Measurements from ENCODE around the gene RPL31.

RPL31 gene

GRCh38 chr2:100975521-100975785 lies 26.6 kb upstream of the RPL31 start:
- DNase-seq (ENCODE audit: low read depth, low spot score) = no peak

DNA sequence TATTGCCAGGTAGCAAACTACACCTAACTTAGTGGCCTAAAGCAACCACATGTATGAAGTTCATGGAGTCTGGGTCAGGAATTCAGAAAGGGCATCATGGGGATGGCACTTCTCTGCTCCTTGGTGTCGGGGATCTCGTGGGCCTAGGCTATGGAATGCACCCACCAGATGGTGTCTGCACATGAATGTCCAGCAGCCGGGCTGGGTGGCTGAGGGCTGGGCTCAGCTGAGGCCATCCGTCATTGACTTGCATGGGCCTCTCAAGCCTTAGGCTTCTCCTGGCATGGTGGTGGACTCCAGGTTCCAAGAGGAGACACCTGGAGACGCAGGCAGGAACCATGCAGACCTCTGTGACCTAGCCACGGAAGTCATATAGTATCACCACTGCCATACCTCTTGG lies 26.0 kb upstream of the RPL31 start:
- DNase-seq (ENCODE audit: low read depth, low spot score) = no peak

DNA sequence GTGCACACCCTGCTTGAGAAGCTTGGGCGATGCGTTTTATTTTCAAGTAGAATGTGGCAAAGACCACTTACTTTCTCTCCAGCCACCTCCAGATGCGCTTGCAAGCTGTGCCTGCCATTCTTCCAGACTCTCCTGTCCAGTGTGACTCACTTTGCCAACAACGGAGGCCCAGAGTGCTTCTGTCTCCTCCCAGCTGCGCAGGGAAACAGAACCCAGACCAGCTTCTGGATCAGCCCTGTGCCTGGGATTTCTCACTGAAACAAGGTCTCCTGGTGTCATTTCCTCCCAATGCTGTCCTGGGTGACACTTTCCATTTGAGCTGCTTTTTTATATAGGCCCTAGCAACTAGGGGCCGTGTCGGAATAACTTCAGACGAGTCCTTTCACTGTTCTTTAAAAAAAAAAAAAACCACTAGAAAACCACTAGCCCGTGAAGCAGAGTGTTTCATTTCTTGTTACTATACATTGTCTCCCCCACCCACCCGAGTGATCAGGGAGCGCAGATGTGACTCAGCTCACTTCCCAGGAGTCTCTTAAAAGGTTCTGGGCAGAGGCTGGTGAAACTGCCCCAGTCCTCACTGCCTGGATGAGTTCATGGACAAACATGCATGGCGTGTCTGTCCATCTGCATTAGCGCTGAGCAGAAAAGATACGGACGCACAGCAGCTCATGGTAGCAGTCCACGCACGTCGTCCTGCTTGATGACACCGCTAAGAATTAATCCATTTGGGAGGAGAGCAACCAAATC lies 25.3 kb upstream of the RPL31 start:
- DNase-seq (ENCODE audit: low read depth, low spot score) = no peak

DNA sequence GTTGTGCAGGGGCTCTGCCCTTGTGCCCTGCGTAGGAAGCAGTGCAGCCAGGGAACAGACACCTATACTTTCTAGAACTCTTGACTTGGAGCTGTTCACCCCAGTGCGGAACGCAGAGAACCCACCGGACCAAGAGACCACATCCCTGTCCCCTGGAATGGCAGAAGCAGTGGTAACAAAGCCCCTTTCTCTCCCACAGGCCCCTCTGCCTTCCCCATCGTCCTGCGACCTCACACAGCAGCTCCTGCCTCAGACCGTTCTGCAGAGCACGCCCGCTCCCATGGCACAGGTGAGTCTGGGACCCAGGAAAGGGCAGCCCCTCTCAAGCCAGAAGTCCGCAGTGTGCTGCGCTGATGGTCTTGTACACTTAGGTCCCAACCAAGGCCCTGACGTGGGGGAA lies 24.6 kb upstream of the RPL31 start:
- no peak for DNase-seq (ENCODE audit: low read depth, low spot score)

DNA sequence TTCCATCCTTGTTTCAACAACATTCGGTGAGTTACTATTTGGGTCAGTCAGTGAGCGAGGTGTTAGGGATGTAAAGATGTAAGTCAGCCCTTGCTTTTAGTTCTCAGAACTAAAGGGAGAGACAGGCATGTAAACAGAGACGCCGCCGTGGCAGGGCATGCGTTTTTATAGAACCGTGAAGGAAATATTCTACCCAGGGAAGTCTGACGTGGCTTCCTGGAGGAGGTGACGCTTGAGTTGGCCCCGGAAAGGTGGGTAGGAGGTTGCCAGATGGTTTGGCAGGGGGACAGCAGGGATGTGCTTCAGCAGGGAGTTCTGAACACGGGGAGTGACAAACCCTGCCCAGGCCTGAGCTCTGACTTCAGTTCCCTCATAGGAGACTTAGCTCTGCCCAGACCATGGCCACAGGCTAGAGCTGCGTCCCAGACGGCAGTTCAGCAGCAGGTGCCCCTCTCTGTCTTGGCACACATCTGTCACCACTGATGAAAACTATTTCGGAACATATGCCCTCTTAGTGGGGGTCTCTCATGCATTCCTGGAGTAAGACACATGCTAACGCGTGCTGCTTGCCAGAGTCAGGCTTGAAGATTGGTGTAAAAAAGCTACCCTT lies 23.4 kb upstream of the RPL31 start:
- no peak for DNase-seq (ENCODE audit: low read depth, low spot score)

- no peak for DNase-seq (ENCODE audit: low read depth, low spot score)
Observed at GRCh38 chr2:100980046-100980445, 22.0 kb upstream of the RPL31 start.

DNA sequence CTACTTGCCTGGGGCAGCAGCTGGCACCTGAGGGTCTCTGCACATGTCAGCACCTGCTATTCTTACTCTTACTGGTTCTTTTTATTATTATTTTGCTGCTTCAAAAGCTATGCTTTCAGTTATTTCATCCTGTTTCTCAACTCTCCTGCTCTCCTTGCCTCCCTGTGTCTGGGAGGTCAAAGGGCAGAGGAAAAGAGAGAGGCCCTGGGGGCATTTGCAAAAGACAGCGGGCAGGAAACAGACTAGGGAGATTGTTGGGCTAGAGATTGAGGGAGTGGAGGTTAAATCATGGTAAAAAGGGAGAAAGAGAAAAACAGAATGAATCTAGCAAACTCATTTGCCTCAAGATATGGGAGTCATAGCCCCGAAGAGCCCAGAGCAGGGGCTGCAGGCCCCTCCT lies 21.1 kb upstream of the RPL31 start:
- no peak for DNase-seq (ENCODE audit: low read depth, low spot score)

DNA sequence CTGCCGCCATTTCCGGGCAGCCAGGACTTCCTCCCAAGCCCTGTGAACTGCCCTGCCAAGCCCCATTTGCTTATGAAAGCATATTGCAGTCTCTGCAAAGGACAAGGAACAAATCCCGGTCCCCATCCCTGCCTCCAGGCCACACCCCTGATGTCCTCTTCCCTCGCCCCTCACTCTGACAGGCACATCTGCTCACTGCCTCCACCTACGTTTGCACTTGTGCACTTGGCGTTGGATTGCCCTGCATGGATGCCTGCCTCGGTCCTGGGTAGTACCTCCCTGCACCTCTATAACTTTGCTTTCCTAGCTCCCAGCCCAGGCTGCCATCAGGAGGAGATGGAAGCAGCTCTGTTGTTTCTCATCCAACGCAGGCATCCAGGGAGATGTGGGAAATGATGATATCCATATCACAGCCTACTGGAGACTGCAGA lies 19.6 kb upstream of the RPL31 start:
- no peak for DNase-seq (ENCODE audit: low read depth, low spot score)

DNA sequence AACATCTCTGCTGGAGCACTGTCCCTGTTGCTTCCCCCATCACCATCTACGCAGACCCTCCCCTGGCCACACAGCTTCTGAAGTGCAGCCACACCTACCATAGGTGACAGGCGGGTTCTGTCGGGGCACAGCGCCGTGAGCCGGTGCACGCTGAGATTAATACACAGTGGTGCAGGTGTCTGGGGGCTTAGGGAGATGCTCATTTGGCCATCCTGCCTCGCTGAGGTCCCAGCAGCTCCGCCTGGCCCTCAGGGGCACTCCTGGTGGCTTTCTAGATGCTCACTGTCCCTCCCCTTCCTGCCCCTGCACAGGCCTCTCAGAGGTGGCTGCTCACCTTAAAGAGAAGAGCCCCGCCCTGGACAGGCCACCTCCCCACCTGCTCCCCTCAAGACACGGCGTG lies 18.9 kb upstream of the RPL31 start:
- DNase-seq (ENCODE audit: low read depth, low spot score) = no peak

- no peak for DNase-seq (ENCODE audit: low read depth, low spot score)
Observed at GRCh38 chr2:100983684-100984310, 18.3 kb upstream of the RPL31 start.

DNA sequence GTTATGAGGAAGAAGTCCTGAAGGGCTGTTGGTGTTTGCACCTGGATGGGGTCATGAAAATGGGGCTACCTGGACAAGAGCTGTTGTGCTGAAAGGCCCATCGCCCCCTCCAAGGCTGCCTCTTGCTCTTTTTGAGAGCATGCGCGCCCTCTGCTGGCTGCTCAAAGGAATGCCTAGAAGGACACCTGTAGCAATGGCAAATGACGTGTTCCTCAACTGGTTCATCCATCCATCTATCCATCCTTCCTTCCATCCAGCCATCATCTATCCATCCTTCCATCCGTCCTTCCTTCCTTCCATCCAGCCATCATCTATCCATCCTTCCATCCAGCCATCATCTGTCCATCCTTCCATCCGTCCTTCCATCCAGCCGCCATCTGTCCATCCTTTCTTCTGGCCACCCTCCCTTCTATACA lies 17.2 kb upstream of the RPL31 start:
- DNase-seq (ENCODE audit: low read depth, low spot score) = peak; percentile 46

DNA sequence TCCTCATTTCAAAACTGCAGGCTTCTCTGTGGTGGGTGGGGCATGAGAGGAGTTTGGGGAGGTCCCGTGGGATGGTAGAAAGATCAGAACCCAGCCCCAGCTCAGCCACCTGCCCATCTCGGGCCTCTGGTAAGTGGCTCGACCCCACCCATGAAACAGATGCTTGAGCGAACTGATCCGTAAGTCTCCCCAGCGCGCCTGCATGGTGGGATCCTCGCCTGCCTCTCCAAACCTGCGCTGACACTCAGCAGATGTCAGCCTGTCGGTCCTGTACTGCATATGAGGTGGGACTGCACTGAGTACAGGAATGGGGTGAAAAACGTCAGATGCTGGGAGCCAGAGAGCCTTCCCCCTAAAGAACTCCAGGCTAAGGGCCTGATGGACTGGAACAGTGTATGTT lies 15.9 kb upstream of the RPL31 start:
- no peak for DNase-seq (ENCODE audit: low read depth, low spot score)

DNA sequence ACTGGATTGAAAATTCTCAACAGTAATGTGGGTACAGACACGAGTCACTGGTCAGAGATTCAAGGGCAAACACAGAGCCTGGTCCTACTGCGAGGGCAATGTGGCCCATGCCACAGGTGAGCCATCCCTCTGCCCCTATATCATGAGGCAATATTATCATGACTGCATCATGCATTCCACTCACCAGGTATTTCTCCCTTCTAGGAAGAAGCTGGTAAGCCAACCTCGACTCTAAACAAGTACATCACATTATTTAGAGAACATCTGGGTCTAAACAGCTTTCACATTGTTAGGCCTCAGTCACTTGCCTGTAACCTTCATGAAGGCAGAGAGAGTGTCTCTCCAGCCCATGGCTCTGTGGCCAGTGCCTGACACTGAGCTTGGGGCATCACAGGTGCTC lies 14.6 kb upstream of the RPL31 start:
- DNase-seq (ENCODE audit: low read depth, low spot score) = no peak

DNA sequence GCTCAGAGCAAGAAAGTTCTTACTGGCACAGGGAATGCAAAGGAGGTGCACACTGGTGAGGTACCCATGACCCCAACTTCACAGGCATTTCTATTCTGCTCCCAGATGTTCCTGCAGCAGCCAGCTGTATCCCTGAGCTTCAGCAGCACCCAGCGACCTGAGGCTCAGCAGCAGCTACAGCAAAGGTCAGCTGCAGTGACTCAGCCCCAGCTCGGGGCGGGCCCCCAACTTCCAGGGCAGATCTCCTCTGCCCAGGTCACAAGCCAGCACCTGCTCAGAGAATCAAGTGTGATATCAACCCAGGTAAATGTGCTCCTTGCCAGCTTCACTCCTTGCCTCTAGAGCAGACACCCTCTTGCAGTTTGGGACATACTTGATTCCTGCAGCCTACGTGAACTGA lies 14.1 kb upstream of the RPL31 start:
- no peak for DNase-seq (ENCODE audit: low read depth, low spot score)

- DNase-seq (ENCODE audit: low read depth, low spot score) = no peak
Observed at GRCh38 chr2:100988630-100989417, 13.3 kb upstream of the RPL31 start.

DNA sequence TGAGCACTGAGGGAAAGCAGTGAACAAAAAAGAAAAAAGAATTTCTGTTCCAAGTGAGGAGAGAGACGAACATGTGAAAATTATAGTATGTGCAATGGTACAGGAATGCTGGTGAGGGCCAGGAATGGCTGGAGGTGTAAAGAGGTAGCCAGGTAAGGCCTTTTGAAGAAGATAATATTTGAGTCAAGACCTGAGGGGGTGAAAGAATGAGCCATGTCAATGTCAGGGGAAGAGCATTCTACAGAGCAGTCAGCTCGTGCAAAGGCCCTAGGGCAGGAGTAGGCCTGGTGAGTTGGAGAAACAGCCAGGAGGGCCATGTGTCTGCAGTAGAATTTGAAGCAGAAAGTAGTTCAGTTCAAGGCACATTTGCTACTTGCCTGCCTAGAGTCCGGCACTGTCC lies 12.4 kb upstream of the RPL31 start:
- DNase-seq (ENCODE audit: low read depth, low spot score) = no peak

DNA sequence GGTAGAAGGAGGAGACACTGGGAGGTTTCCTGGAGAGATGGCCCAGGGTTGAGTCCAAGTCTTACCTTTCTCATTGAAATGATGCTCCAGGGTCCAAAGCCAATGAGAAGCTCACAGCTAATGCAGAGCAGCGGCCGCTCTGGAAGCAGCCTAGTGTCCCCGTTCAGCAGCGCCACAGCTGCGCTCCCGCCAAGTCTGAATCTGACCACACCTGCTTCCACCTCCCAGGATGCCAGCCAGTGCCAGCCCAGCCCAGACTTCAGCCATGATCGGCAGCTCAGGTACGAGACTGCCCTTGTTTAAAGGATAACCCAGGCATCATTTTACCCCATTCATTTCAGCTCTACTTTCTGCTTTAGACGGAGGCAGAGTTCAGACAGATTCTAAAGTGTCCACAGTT lies 11.9 kb upstream of the RPL31 start:
- no peak for DNase-seq (ENCODE audit: low read depth, low spot score)

DNA sequence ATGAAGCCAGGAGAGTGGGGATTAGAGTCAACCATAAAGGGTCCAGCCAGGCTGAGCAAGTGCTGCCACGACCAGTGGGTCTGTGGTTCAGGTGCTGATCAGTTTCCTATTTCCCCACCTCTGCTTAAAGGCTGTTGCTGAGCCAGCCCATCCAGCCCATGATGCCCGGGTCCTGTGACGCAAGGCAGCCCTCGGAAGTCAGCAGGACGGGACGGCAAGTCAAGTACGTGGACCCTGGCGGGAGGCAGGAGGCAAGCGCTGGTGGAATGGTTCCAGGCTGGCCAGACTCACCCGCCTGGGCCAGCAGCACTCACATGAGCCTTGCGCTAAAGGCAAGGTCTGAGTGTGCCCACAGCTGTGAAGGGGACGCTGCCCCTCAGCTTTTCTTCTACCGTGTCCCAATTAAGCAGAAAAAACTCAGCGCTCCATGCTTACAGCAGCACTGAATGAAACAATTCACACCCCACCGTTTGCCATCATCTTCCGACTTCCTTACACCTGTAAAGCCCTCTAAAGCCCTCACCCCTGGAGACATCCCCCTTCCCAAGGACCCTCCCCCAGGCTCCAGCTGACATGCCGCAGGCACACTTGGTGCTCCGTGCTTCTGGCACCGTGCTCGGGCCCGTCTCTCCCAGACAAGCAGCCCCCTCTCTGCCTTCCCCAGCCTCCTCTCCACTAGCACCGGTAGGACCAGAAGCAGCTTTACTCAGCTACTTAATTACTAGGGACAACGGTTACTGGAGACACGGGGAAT lies 11.3 kb upstream of the RPL31 start:
- no peak for DNase-seq (ENCODE audit: low read depth, low spot score)

- no peak for DNase-seq (ENCODE audit: low read depth, low spot score)
Observed at GRCh38 chr2:100991404-100991773, 10.7 kb upstream of the RPL31 start.

- DNase-seq (ENCODE audit: low read depth, low spot score) = no peak
Observed at GRCh38 chr2:100992262-100992661, 9.8 kb upstream of the RPL31 start.

DNA sequence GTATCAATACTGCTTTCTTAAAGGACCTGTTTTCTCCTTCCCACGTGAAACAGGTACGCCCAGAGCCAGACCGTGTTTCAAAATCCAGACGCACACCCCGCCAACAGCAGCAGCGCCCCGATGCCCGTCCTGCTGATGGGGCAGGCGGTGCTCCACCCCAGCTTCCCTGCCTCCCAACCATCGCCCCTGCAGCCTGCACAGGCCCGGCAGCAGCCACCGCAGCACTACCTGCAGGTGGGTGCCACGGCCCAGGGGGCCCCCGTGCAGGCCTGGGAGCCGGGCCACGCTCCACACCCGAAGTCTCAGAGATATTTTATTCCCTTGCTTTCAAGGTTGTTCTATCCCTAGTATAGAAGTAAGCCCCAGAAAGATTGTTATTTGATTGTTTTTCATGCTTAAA lies 8.8 kb upstream of the RPL31 start:
- DNase-seq (ENCODE audit: low read depth, low spot score) = no peak
